Activated CD4-positive, alpha-beta T cell treated with anti-CD3 and anti-CD28 coated beads, Interleukin-2, amount 50 U/mL, for 16 hours (primary cell): ENCODE measurements around the gene TRAPPC6A.

ENCODE experiments used
- DNase-seq: peaks from one replicate; pipeline ENCODE4 v3.0.0-alpha.2; 2020

Gene TRAPPC6A

GRCh38 chr19:45177817-45178261, at the start of gene TRAPPC6A:
Gene TRAPPC6A, minus strand, starts transcription at chr19:45178237. Its CDS starts 19 bp downstream, at chr19:45178218.
- peak; percentile 31 for DNase-seq

- no peak for DNase-seq
Observed at GRCh38 chr19:45224645-45225044, 46.6 kb upstream of the TRAPPC6A start.

- no peak for DNase-seq
Observed at GRCh38 chr19:45223879-45224278, 45.8 kb upstream of the TRAPPC6A start.

- no peak for DNase-seq
Observed at GRCh38 chr19:45222724-45223123, 44.7 kb upstream of the TRAPPC6A start.

GRCh38 chr19:45218911-45219743, 41.1 kb upstream of the TRAPPC6A start:
- DNase-seq = no peak

- DNase-seq = no peak
Observed at GRCh38 chr19:45218426-45218825, 40.4 kb upstream of the TRAPPC6A start.

- no peak for DNase-seq
Observed at GRCh38 chr19:45217957-45218334, 39.9 kb upstream of the TRAPPC6A start.

GRCh38 chr19:45217193-45217956, 39.3 kb upstream of the TRAPPC6A start:
- DNase-seq = no peak

GRCh38 chr19:45216667-45217066, 38.6 kb upstream of the TRAPPC6A start:
- DNase-seq = no peak

- no peak for DNase-seq
Observed at GRCh38 chr19:45215391-45216191, 37.6 kb upstream of the TRAPPC6A start.

GRCh38 chr19:45213031-45213430, 35.0 kb upstream of the TRAPPC6A start:
- no peak for DNase-seq

- no peak for DNase-seq
Observed at GRCh38 chr19:45211751-45212381, 33.8 kb upstream of the TRAPPC6A start.

GRCh38 chr19:45206328-45206727, 28.3 kb upstream of the TRAPPC6A start:
- no peak for DNase-seq

- DNase-seq = no peak
Observed at GRCh38 chr19:45205810-45206209, 27.8 kb upstream of the TRAPPC6A start.

- DNase-seq = no peak
Observed at GRCh38 chr19:45202637-45203036, 24.6 kb upstream of the TRAPPC6A start.

GRCh38 chr19:45200568-45200967, 22.5 kb upstream of the TRAPPC6A start:
- no peak for DNase-seq

- no peak for DNase-seq
Observed at GRCh38 chr19:45195764-45196163, 17.7 kb upstream of the TRAPPC6A start.

GRCh38 chr19:45191375-45191774, 13.3 kb upstream of the TRAPPC6A start:
- no peak for DNase-seq

GRCh38 chr19:45189971-45190370, 11.9 kb upstream of the TRAPPC6A start:
- DNase-seq = no peak

- peak; percentile 56 for DNase-seq
Observed at GRCh38 chr19:45187421-45188100, 9.5 kb upstream of the TRAPPC6A start.

- no peak for DNase-seq
Observed at GRCh38 chr19:45186509-45187334, 8.7 kb upstream of the TRAPPC6A start.
